Mucosa of descending colon (tissue), 3 donors: ENCODE measurements around the gene OAS3. TPM values are rescaled to one million over a fixed set of nuclear protein-coding genes. Genes with fewer than 3 reads are reported as not detected.

Experiments used
- ATAC-seq: fragments of 200-7000 bp; cut with Tn5 transposase; one replicate; pipeline ENCODE4 v1.9.1; 2020; ENCODE audit warnings: mild to moderate bottlenecking, moderate library complexity
- DNase-seq, 3 donors: peaks; one replicate each; pipeline ENCODE4 v3.0.0-alpha.2; 2020
- H3K36me3 ChIP-seq: fragments of 200-600 bp; one replicate; pipeline ENCODE4 v1.8.0; 2021; ENCODE audit warnings: low read depth, mild to moderate bottlenecking
- H3K4me1 ChIP-seq: fragments of 200-600 bp; one replicate; pipeline ENCODE4 v1.8.0; 2021; ENCODE audit warnings: low read depth, mild to moderate bottlenecking
- H3K4me3 ChIP-seq: fragments of 200-600 bp; one replicate; pipeline ENCODE4 v1.8.0; 2021; ENCODE audit warnings: mild to moderate bottlenecking
- H3K9me3 ChIP-seq: fragments of 200-600 bp; one replicate; pipeline ENCODE4 v1.8.0; 2021; ENCODE audit warnings: mild to moderate bottlenecking
- CTCF ChIP-seq: fragments of 200-600 bp; IDR thresholded peaks from one replicate; pipeline ENCODE4 v1.8.0; 2022; ENCODE audit warnings: antibody characterized with exemption, mild to moderate bottlenecking
- intact Hi-C, 2 donors: fragments of 100-400 bp; cut with DNase I in 1 of 2; cut with micrococcal nuclease in 1 of 2; formaldehyde crosslinking; loops; one replicate each; pipeline versions ENCODE4 v1.11.0 to v1.11.1; 2022; cut with DNase I, micrococcal nuclease
- long read RNA-seq, 2 donors: library from polyadenylated mRNA; unstranded; transcript quantifications; one replicate each; pipeline ENCODE4 v2.0.0, GENCODE V29; 2019 to 2021
- total RNA-seq, 3 donors: library from RNA; stranded (reverse); fragmentation: NEBNext Ultra II Directional in 2 of 3; extraction: Animal tissue kit (Norgen Biotek cat#: 25700) in 2 of 3; gene quantifications; one replicate each; pipeline versions ENCODE4 v1.2.1 to v1.2.4, GENCODE V29; 2021 to 2023
- donor health status: DM: no; HTN: no; CAD: no; lungs with moderate emphysema.
- donor health status: DM: no; HTN: no; CAD: no.
- donor health status: DM: no; HTN: yes; CAD: no.

The OAS3 gene
- 10 to 100 TPM; 14.8 to 27.4 (median 22.3) TPM for total RNA-seq
- long read RNA-seq, donor 1, full-length matches to known transcripts: 3 of 12 reads
- long read RNA-seq, donor 1, partial matches to known transcripts: 8 of 12 reads
- long read RNA-seq, donor 1, other reads (novel, unspliced or antisense): 1 of 12 reads
- long read RNA-seq, donor 2, partial matches to known transcripts: 5 of 9 reads
- long read RNA-seq, donor 2, other reads (novel, unspliced or antisense): 1 of 9 reads

- DNase-seq (peak; percentile 92 to 94 (median 92)), ATAC-seq (peak; percentile 95)
- H3K36me3 ChIP-seq: no peaks in the 10 kb centered on the region
- no peaks in the 10 kb centered on the region for H3K9me3 ChIP-seq
- no peak for TF ChIP-seq CTCF
- H3K4me1 ChIP-seq: peaks cover 8% of the 10 kb centered on the region
- peak within 1 kb of the TSS; percentile 43 for H3K4me3 ChIP-seq
- intact Hi-C loops: no loop called here
Measured at GRCh38 chr12:112937741-112938719, at the start of gene OAS3. Gene OAS3 (plus strand): TSS chr12:112938474. CDS start chr12:112938531, 57 bp downstream.

- Histone ChIP-seq H3K9me3 (no peaks in the 10 kb centered on the region), H3K4me3 (no peak overlapping the region), H3K4me1 (no peaks in the 10 kb centered on the region), H3K36me3 (no peaks in the 10 kb centered on the region)
- intact Hi-C loops: no loop called here
- ATAC-seq (no peak), DNase-seq (no peak)
- no peak for TF ChIP-seq CTCF
Measured at GRCh38 chr12:112891093-112892024, 46.9 kb upstream of the OAS3 start.

GRCh38 chr12:112892856-112893255, 45.4 kb upstream of the OAS3 start:
- no peak for TF ChIP-seq CTCF
- H3K9me3 ChIP-seq: no peaks in the 10 kb centered on the region
- intact Hi-C loops: no loop called here
- no peak for ATAC-seq
- H3K4me1 ChIP-seq: no peaks in the 10 kb centered on the region
- H3K36me3 ChIP-seq: no peaks in the 10 kb centered on the region
- H3K4me3 ChIP-seq: no peak overlapping the region
- DNase-seq: no peak

GRCh38 chr12:112894128-112894527, 44.1 kb upstream of the OAS3 start:
- Histone ChIP-seq H3K4me3 (no peak overlapping the region), H3K4me1 (no peaks in the 10 kb centered on the region), H3K9me3 (no peaks in the 10 kb centered on the region), H3K36me3 (no peaks in the 10 kb centered on the region)
- no peak for ATAC-seq
- DNase-seq: no peak
- intact Hi-C loops: no loop called here
- no peak for TF ChIP-seq CTCF

GRCh38 chr12:112898380-112898779, 39.9 kb upstream of the OAS3 start:
- intact Hi-C loops: no loop called here
- H3K4me3 ChIP-seq: no peak overlapping the region
- no peaks in the 10 kb centered on the region for H3K36me3 ChIP-seq
- ATAC-seq: no peak
- no peak for DNase-seq
- H3K9me3 ChIP-seq: no peaks in the 10 kb centered on the region
- H3K4me1 ChIP-seq: peaks cover 13% of the 10 kb centered on the region
- TF ChIP-seq CTCF: no peak
